Glutamatergic neuron (in vitro differentiated cells): ENCODE measurements around the gene GSG1L. TPM values are rescaled to one million over a fixed set of nuclear protein-coding genes. Genes with fewer than 3 reads are reported as not detected.
"Not testable (repeated sequence)": the region's sequence is repeated elsewhere in the genome, so short reads cannot be mapped to it uniquely, and the experiment has no call there.

Source experiments
- DNase-seq: peaks from one replicate; pipeline ENCODE4 v3.0.0; 2022
- H3K27ac Mint-ChIP-seq: one replicate; pipeline ENCODE4 v1.8.0; 2020; ENCODE audit warnings: mild to moderate bottlenecking, mixed read lengths, inconsistent platforms; ENCODE audit not compliant: unreplicated experiment
- H3K27me3 Mint-ChIP-seq: one replicate; pipeline ENCODE4 v1.8.0; 2020; ENCODE audit warnings: mild to moderate bottlenecking, moderate library complexity, mixed read lengths, inconsistent platforms; ENCODE audit not compliant: unreplicated experiment
- H3K36me3 Mint-ChIP-seq: one replicate; pipeline ENCODE4 v1.8.0; 2020; ENCODE audit warnings: mild to moderate bottlenecking, mixed read lengths, inconsistent platforms; ENCODE audit not compliant: unreplicated experiment
- H3K4me1 Mint-ChIP-seq: one replicate; pipeline ENCODE4 v1.8.0; 2020; ENCODE audit warnings: mild to moderate bottlenecking, low read depth, mixed read lengths, inconsistent platforms; ENCODE audit not compliant: unreplicated experiment
- H3K4me3 Mint-ChIP-seq: one replicate; pipeline ENCODE4 v1.8.0; 2020; ENCODE audit warnings: mild to moderate bottlenecking, mixed read lengths, inconsistent platforms; ENCODE audit not compliant: unreplicated experiment
- H3K9me3 Mint-ChIP-seq: one replicate; pipeline ENCODE4 v1.8.0; 2020; ENCODE audit warnings: mild to moderate bottlenecking, moderate library complexity, mixed read lengths, inconsistent platforms; ENCODE audit not compliant: unreplicated experiment
- total RNA-seq: library from RNA; stranded (reverse); fragmentation: NEBNext Ultra II Directional; extraction: Animal tissue kit (Norgen Biotek cat#: 25700); gene quantifications from one replicate; pipeline ENCODE4 v1.2.1, GENCODE V29; 2021; ENCODE audit not compliant: unreplicated experiment
- TF ChIP-seq, protein P1 (sequence below): fragments of 200-600 bp; sonication (generic); IDR thresholded peaks from one replicate; pipeline ENCODE4 v1.5.0; 2021; ENCODE audit not compliant: partially characterized antibody, unreplicated experiment

GSG1L gene
- total RNA-seq, 1 donor from 2014 or later: 0.91 TPM

GRCh38 chr16:27980919-27981700, 82.4 kb downstream of the GSG1L start:
- H3K36me3 Mint-ChIP-seq: no peaks in the 10 kb centered on the region
- H3K27ac Mint-ChIP-seq: no peak overlapping the region
- no peak overlapping the region for H3K4me3 Mint-ChIP-seq

DNA sequence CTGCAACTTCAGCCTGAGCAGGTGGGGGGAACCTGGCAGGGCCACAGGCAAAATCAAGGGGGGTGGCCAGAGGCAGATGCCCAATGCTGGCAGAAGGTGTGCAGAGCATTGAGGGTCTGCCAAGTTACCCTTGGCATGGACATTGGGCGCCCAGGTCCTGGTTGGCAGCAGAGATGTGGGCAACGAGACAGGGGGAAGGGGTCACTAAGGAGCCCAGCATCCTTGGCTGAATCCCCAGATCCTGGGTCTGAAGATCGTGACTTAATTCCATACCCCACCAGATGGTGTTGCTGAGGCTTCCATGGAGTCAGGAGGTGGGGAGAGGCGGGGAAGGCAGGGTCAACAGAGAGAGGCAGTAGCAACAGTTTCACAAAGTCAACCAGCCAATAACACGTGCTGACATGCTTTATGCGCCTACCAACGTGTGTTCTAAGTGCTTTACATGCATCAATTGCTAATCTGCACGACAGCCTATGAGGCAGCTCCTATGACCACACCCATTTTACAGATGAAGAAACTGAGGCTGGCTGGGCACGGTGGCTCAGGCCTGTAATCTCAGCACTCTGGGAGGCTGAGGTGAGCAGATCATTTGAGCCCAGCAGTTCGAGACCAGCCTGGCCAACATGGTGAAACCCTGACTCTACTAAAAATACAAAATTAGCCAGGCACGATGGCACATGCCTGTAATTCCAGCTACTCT, 83.3 kb downstream of the GSG1L start:
- Mint-ChIP-seq H3K36me3 (peaks cover 5% of the 10 kb centered on the region), H3K9me3 (peaks cover 10% of the 10 kb centered on the region), H3K27ac (no peak overlapping the region), H3K27me3 (peaks cover 12% of the 10 kb centered on the region), H3K4me3 (no peak overlapping the region), H3K4me1 (no peaks in the 10 kb centered on the region)
- TF ChIP-seq, protein P1, sequence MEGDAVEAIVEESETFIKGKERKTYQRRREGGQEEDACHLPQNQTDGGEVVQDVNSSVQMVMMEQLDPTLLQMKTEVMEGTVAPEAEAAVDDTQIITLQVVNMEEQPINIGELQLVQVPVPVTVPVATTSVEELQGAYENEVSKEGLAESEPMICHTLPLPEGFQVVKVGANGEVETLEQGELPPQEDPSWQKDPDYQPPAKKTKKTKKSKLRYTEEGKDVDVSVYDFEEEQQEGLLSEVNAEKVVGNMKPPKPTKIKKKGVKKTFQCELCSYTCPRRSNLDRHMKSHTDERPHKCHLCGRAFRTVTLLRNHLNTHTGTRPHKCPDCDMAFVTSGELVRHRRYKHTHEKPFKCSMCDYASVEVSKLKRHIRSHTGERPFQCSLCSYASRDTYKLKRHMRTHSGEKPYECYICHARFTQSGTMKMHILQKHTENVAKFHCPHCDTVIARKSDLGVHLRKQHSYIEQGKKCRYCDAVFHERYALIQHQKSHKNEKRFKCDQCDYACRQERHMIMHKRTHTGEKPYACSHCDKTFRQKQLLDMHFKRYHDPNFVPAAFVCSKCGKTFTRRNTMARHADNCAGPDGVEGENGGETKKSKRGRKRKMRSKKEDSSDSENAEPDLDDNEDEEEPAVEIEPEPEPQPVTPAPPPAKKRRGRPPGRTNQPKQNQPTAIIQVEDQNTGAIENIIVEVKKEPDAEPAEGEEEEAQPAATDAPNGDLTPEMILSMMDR: no peak
- DNase-seq: no peak

More at GRCh38 chr16:27980919-27981700, 82.4 kb downstream of the GSG1L start:
- DNase-seq: no peak
- no peaks in the 10 kb centered on the region for H3K4me1 Mint-ChIP-seq
- H3K9me3 Mint-ChIP-seq: peaks cover 7% of the 10 kb centered on the region
- TF ChIP-seq, protein P1: no peak
- H3K27me3 Mint-ChIP-seq: peaks cover 9% of the 10 kb centered on the region

DNA sequence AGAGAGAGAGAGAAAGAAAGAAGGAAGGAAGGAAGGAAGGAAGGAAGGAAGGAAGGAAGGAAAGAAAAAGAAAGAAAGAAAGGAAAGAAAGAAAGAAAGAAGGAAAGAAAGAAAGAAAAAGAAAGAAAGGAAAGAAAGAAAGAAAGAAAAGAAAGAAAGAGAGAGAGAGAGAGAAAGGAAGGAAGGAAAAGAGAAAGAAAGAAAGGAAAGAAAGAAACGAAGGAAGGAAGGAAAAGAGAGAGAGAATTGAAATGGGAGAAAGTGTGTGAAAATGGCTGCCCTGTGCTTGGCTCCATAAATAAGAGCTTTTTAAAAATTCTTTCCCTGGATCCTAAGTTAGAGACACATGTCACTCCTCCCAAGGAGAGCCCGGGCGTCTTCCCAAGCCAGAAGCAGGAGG, 83.8 kb downstream of the GSG1L start:
- H3K27me3 Mint-ChIP-seq: peaks cover 12% of the 10 kb centered on the region
- not testable (repeated sequence) for H3K27ac Mint-ChIP-seq, H3K4me1 Mint-ChIP-seq, H3K36me3 Mint-ChIP-seq, H3K4me3 Mint-ChIP-seq, H3K9me3 Mint-ChIP-seq, DNase-seq

- Mint-ChIP-seq H3K4me1 (no peaks in the 10 kb centered on the region), H3K4me3 (no peak overlapping the region), H3K36me3 (peaks cover 5% of the 10 kb centered on the region), H3K27me3 (peaks cover 13% of the 10 kb centered on the region), H3K9me3 (peaks cover 10% of the 10 kb centered on the region), H3K27ac (no peak overlapping the region)
- DNase-seq: no peak
- TF ChIP-seq, protein P1: no peak
Observed at GRCh38 chr16:27978876-27979275, 84.6 kb downstream of the GSG1L start.

DNA sequence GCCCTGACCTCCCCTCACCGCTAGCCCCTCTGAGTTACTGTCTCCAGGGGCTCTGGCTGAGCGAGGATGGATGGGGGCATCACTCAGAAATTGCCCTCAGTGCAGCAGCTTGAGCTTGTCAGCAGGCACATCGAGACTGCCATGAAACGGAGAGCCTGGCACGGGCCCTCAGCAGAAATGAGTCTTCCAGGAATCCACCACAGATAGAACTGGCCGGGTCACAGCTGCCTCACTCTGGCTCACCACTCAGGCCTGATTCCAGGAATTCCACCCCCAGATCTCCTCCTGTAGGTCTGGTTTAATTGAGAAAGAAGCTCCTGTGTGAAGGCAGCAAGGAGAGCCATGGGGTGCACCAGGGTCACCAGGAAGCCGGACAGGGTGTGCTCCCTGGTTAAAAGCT, 85.5 kb downstream of the GSG1L start:
- Mint-ChIP-seq H3K27me3 (peaks cover 13% of the 10 kb centered on the region), H3K36me3 (peaks cover 5% of the 10 kb centered on the region), H3K9me3 (peaks cover 9% of the 10 kb centered on the region), H3K27ac (no peak overlapping the region), H3K4me1 (no peaks in the 10 kb centered on the region), H3K4me3 (no peak overlapping the region)
- no peak for DNase-seq
- TF ChIP-seq, protein P1: no peak
